ENCODE results near the gene CNTNAP2.

The CNTNAP2 gene

GRCh38 chr7:147857152-147858140 lies 1740.8 kb downstream of the CNTNAP2 start:
- DNase-seq (ENCODE audit: low spot score), result no peak

GRCh38 chr7:147858421-147858820 lies 1741.8 kb downstream of the CNTNAP2 start:
- DNase-seq (ENCODE audit: low spot score), result no peak

- no peak for DNase-seq (ENCODE audit: low spot score)
Measured at GRCh38 chr7:147859033-147859432, 1742.4 kb downstream of the CNTNAP2 start.

- DNase-seq (ENCODE audit: low spot score), result no peak
Measured at GRCh38 chr7:147859486-147859885, 1742.9 kb downstream of the CNTNAP2 start.

- no peak for DNase-seq (ENCODE audit: low spot score)
Measured at GRCh38 chr7:147861058-147861716, 1744.6 kb downstream of the CNTNAP2 start.

GRCh38 chr7:147861945-147862344 lies 1745.3 kb downstream of the CNTNAP2 start:
- DNase-seq (ENCODE audit: low spot score), result no peak

- DNase-seq (ENCODE audit: low spot score), result no peak
Measured at GRCh38 chr7:147869456-147869855, 1752.9 kb downstream of the CNTNAP2 start.

GRCh38 chr7:147878912-147879661 lies 1762.5 kb downstream of the CNTNAP2 start:
- no peak for DNase-seq (ENCODE audit: low spot score)

GRCh38 chr7:147885869-147886268 lies 1769.3 kb downstream of the CNTNAP2 start:
- no peak for DNase-seq (ENCODE audit: low spot score)

- no peak for DNase-seq (ENCODE audit: low spot score)
Measured at GRCh38 chr7:147894271-147894670, 1777.7 kb downstream of the CNTNAP2 start.

GRCh38 chr7:147896121-147896520 lies 1779.5 kb downstream of the CNTNAP2 start:
- DNase-seq (ENCODE audit: low spot score), result no peak

- DNase-seq (ENCODE audit: low spot score), result no peak
Measured at GRCh38 chr7:147903536-147904218, 1787.1 kb downstream of the CNTNAP2 start.

GRCh38 chr7:147904219-147904576 lies 1787.6 kb downstream of the CNTNAP2 start:
- DNase-seq (ENCODE audit: low spot score), result no peak

- DNase-seq (ENCODE audit: low spot score), result no peak
Measured at GRCh38 chr7:147909431-147910148, 1793.0 kb downstream of the CNTNAP2 start.

- no peak for DNase-seq (ENCODE audit: low spot score)
Measured at GRCh38 chr7:147911201-147911601, 1794.6 kb downstream of the CNTNAP2 start.

GRCh38 chr7:147912291-147912690 lies 1795.7 kb downstream of the CNTNAP2 start:
- DNase-seq (ENCODE audit: low spot score), result no peak

GRCh38 chr7:147912946-147913638 lies 1796.5 kb downstream of the CNTNAP2 start:
- DNase-seq (ENCODE audit: low spot score), result no peak

GRCh38 chr7:147915781-147916180 lies 1799.2 kb downstream of the CNTNAP2 start:
- no peak for DNase-seq (ENCODE audit: low spot score)

- no peak for DNase-seq (ENCODE audit: low spot score)
Measured at GRCh38 chr7:147916573-147916972, 1800.0 kb downstream of the CNTNAP2 start.

- DNase-seq (ENCODE audit: low spot score), result no peak
Measured at GRCh38 chr7:147923841-147924240, 1807.2 kb downstream of the CNTNAP2 start.

GRCh38 chr7:147937428-147937827 lies 1820.8 kb downstream of the CNTNAP2 start:
- DNase-seq (ENCODE audit: low spot score), result no peak

Measured in AG08396 (cell line).